K562 (cell line): ENCODE data around the gene MIEF1. TPM values are rescaled to one million over a fixed set of nuclear protein-coding genes. Genes with fewer than 3 reads are reported as not detected.

Source experiments
- BRCA1 ChIP-seq, 2 experiments: fragments of 450-650 bp in 1 of 2; sonication (generic) in 1 of 2; formaldehyde crosslinking in 1 of 2; IDR thresholded peaks; 2 replicates each; pipeline versions ENCODE4 v1.5.0 to v1.6.1; 2017 to 2020; ENCODE audit warnings: mild to moderate bottlenecking in 1 of 2, missing genetic modification reagents in 1 of 2
- CAMTA2 ChIP-seq: fragments of 250-450 bp; sonication (Bioruptor Pico); conservative IDR thresholded peaks from 2 replicates; pipeline ENCODE4 v1.5.1; 2022
- CREB1 ChIP-seq, 2 experiments: sonication (generic) in 1 of 2; formaldehyde crosslinking in 1 of 2; IDR thresholded peaks; 2 replicates each; pipeline versions ENCODE4 v1.6.1 to v1.8.0; 2012 to 2022; ENCODE audit warnings: inconsistent platforms in 1 of 2, mild to moderate bottlenecking in 1 of 2, missing genetic modification reagents in 1 of 2, moderate library complexity in 1 of 2
- DACH1 ChIP-seq: fragments of 450-650 bp; IDR thresholded peaks from 2 replicates; pipeline ENCODE4 v1.6.1; 2018; ENCODE audit not compliant: partially characterized antibody
- FOXA1 ChIP-seq: fragments of 450-650 bp; IDR thresholded peaks from 2 replicates; pipeline ENCODE4 v1.6.1; 2016; ENCODE audit warnings: mild to moderate bottlenecking, borderline replicate concordance
- FOXJ3 ChIP-seq: sonication (generic); formaldehyde crosslinking; IDR thresholded peaks from 2 replicates; pipeline ENCODE4 v1.4.0; 2020; ENCODE audit warnings: mild to moderate bottlenecking, missing genetic modification reagents
- FOXK2 ChIP-seq, 2 experiments: fragments of 450-650 bp; IDR thresholded peaks in 1 of 2; conservative IDR thresholded peaks in 1 of 2; 2 replicates each; pipeline ENCODE4 v1.6.1; 2016; ENCODE audit warnings: low read depth in 2 of 2, mild to moderate bottlenecking in 1 of 2
- MAFG ChIP-seq: fragments of 450-650 bp; conservative IDR thresholded peaks from 2 replicates; pipeline ENCODE4 v1.6.1; 2016; ENCODE audit warnings: missing genetic modification characterization, missing compliant biosample characterization
- NCOA1 ChIP-seq: fragments of 450-650 bp; IDR thresholded peaks from 2 replicates; pipeline ENCODE4 v1.6.1; 2016; ENCODE audit warnings: low read depth
- NEUROD1 ChIP-seq: fragments of 150-350 bp; IDR thresholded peaks from 2 replicates; pipeline ENCODE4 v1.6.1; 2014; ENCODE audit warnings: borderline replicate concordance, low read length, low read depth; ENCODE audit not compliant: partially characterized antibody
- NFRKB ChIP-seq: fragments of 450-650 bp; IDR thresholded peaks from 2 replicates; pipeline ENCODE4 v1.6.1; 2016; ENCODE audit warnings: low read depth
- NR1H2 ChIP-seq: sonication (generic); formaldehyde crosslinking; IDR thresholded peaks from 2 replicates; pipeline ENCODE4 v1.4.0; 2020; ENCODE audit warnings: mild to moderate bottlenecking, missing genetic modification reagents
- PCBP2 ChIP-seq: fragments of 200-400 bp; formaldehyde crosslinking; IDR thresholded peaks from 2 replicates; pipeline ENCODE4 v1.6.1; 2018; ENCODE audit warnings: low read length, low read depth, mild to moderate bottlenecking, moderate library complexity; ENCODE audit not compliant: poor library complexity, severe bottlenecking
- PHF20 ChIP-seq: fragments of 450-650 bp; IDR thresholded peaks from 2 replicates; pipeline ENCODE4 v1.6.1; 2018; ENCODE audit not compliant: partially characterized antibody
- POLR2B ChIP-seq: fragments of 450-650 bp; IDR thresholded peaks from 2 replicates; pipeline ENCODE4 v1.6.1; 2018; ENCODE audit warnings: low read depth; ENCODE audit not compliant: partially characterized antibody
- PTRF ChIP-seq: fragments of 450-650 bp; IDR thresholded peaks from 2 replicates; pipeline ENCODE4 v1.6.1; 2016; ENCODE audit warnings: mild to moderate bottlenecking, missing genetic modification characterization, missing compliant biosample characterization
- RBM25 ChIP-seq: fragments of 200-400 bp; formaldehyde crosslinking; IDR thresholded peaks from 2 replicates; pipeline ENCODE4 v1.6.1; 2018; ENCODE audit warnings: low read length, low read depth, moderate library complexity; ENCODE audit not compliant: severe bottlenecking
- RCOR1 ChIP-seq, 2 experiments: IDR thresholded peaks; 2 replicates each; pipeline ENCODE4 v1.6.1; 2012; ENCODE audit warnings: low read depth in 2 of 2, low read length in 2 of 2, borderline replicate concordance in 1 of 2, improper control_type of control experiment in 1 of 2
- TBP ChIP-seq: optimal IDR thresholded peaks from 2 replicates; pipeline ENCODE3; 2011; ENCODE audit warnings: low read depth, low read length, improper control_type of control experiment
- XRCC4 ChIP-seq: IDR thresholded peaks from one replicate; pipeline ENCODE4 v1.6.1; 2011; ENCODE audit not compliant: insufficient read depth, insufficient read length; ENCODE audit errors: extremely low read depth
- ZKSCAN1 ChIP-seq: fragments of 150-350 bp; IDR thresholded peaks from 2 replicates; pipeline ENCODE4 v1.6.1; 2016; ENCODE audit warnings: low read depth, low read length
- polyA plus RNA-seq, 8 experiments: library from polyadenylated mRNA; depleted of rRNA in 4 of 8; stranded (reverse) in 5 of 8; unstranded in 3 of 8; fragments of >200 nt; fragmentation: Nextera tagmentation in 2 of 8; fragmentation: Illumina TruSeq in 1 of 8; extraction: Ambion mirVana in 2 of 8; extraction: Trizol in 1 of 8; gene quantifications; 2 replicates each; pipeline versions ENCODE4 v1.2.1 to v1.2.3, GENCODE V29; 2011 to 2014; ENCODE audit warnings: inconsistent platforms in 1 of 8, missing spikeins in 1 of 8
- total RNA-seq, 7 experiments: library from RNA; depleted of rRNA in 6 of 7; stranded (reverse); fragments of >200 nt in 6 of 7; fragmentation: Illumina TruSeq in 2 of 7; extraction: Trizol in 2 of 7; gene quantifications; 2 replicates each; pipeline versions ENCODE4 v1.2.1 to v1.2.3, GENCODE V29; 2011 to 2021; ENCODE audit warnings: low replicate concordance in 1 of 7
- TF ChIP-seq, protein P1 (sequence below): sonication (generic); formaldehyde crosslinking; IDR thresholded peaks from 2 replicates; pipeline ENCODE4 v1.8.1; 2023; ENCODE audit warnings: mild to moderate bottlenecking, missing genetic modification reagents
- TF ChIP-seq, protein P2 (sequence below), 3 experiments: IDR thresholded peaks in 2 of 3; conservative IDR thresholded peaks in 1 of 3; 2 replicates each; pipeline ENCODE4 v1.5.1; 2011 to 2012; ENCODE audit warnings: low read length in 3 of 3, mild to moderate bottlenecking in 3 of 3, control low read depth in 2 of 3, improper control_type of control experiment in 1 of 3, inconsistent platforms in 1 of 3, low read depth in 1 of 3, mixed read lengths in 1 of 3, moderate library complexity in 1 of 3; ENCODE audit not compliant: insufficient read depth in 2 of 3
- TF ChIP-seq, protein P3 (sequence below): fragments of 250-450 bp; sonication (Bioruptor Pico); IDR thresholded peaks from 2 replicates; pipeline ENCODE4 v1.8.0; 2021; ENCODE audit warnings: moderate library complexity, mild to moderate bottlenecking, inconsistent platforms
- TF ChIP-seq, protein P4 (sequence below): fragments of 450-650 bp; formaldehyde crosslinking; IDR thresholded peaks from 2 replicates; pipeline ENCODE4 v1.4.0; 2020; ENCODE audit warnings: mild to moderate bottlenecking, moderate library complexity

Gene MIEF1
- total and polyA plus RNA-seq, 9 of the 15 experiments (the other 6 are each of a cell fraction or from before 2014, with no cell fraction given), result 10.9 to 51.8 (median 25.5) TPM

DNA sequence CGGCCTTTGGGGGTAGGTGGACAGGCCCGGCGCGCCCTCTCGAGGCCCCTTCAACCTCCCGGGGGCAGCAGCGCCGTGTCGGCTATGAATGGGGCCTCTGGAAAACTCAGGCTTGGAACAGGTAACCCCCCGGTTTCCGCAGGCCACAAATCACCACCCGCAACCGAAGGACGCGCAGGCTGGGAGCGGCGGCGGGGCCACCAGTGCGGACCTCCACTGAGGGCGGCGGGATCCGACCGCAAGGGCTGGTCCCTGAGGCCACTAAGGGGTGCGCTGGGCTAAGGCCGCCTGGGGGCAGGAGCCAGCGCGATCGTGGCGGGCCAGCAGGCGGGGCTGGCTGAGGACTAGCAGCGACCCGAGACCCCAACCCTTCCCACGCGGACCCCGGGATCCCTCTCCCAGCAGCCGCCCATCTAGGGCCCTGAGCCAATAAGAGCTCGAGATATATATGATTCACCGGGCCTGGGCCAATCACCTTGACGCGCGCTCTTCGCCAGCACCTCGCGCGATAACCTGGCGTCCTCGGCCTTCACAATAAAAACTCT, 17.7 kb downstream of the MIEF1 start (continued):
- no peak for TF ChIP-seq ZKSCAN1
- TF ChIP-seq PTRF (tag), result no peak
- no peak for TF ChIP-seq POLR2B
- no peak for TF ChIP-seq XRCC4
- TF ChIP-seq TBP, result no peak
- TF ChIP-seq PCBP2, result no peak
- TF ChIP-seq, protein P1, sequence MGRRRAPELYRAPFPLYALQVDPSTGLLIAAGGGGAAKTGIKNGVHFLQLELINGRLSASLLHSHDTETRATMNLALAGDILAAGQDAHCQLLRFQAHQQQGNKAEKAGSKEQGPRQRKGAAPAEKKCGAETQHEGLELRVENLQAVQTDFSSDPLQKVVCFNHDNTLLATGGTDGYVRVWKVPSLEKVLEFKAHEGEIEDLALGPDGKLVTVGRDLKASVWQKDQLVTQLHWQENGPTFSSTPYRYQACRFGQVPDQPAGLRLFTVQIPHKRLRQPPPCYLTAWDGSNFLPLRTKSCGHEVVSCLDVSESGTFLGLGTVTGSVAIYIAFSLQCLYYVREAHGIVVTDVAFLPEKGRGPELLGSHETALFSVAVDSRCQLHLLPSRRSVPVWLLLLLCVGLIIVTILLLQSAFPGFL, result no peak
- TF ChIP-seq PHF20, result peak; percentile 17
- TF ChIP-seq RCOR1 (IDR thresholded peaks at IDR 0.05; ENCODE audit: borderline replicate concordance in 1 of 2, low read depth in 2 of 2, low read length in 2 of 2), result no peak
- TF ChIP-seq RBM25, result peak; percentile 64
- no peak for TF ChIP-seq DACH1
- TF ChIP-seq NR1H2 (CRISPR knock-in tag), result no peak
- TF ChIP-seq BRCA1 (IDR thresholded peaks at IDR 0.05), result no peak
- TF ChIP-seq BRCA1 (CRISPR knock-in tag; IDR thresholded peaks at IDR 0.05), result no peak
- no peak for TF ChIP-seq NCOA1
- peak; percentile 63 for TF ChIP-seq NEUROD1
- no peak for TF ChIP-seq CREB1 (IDR thresholded peaks at IDR 0.05)
- no peak for TF ChIP-seq CREB1 (CRISPR knock-in tag; IDR thresholded peaks at IDR 0.05)
- no peak for TF ChIP-seq FOXA1
- no peak for TF ChIP-seq CAMTA2 (CRISPR knock-in tag)
- TF ChIP-seq FOXJ3 (CRISPR knock-in tag), result no peak
- no peak for TF ChIP-seq NFRKB
- TF ChIP-seq, protein P2, sequence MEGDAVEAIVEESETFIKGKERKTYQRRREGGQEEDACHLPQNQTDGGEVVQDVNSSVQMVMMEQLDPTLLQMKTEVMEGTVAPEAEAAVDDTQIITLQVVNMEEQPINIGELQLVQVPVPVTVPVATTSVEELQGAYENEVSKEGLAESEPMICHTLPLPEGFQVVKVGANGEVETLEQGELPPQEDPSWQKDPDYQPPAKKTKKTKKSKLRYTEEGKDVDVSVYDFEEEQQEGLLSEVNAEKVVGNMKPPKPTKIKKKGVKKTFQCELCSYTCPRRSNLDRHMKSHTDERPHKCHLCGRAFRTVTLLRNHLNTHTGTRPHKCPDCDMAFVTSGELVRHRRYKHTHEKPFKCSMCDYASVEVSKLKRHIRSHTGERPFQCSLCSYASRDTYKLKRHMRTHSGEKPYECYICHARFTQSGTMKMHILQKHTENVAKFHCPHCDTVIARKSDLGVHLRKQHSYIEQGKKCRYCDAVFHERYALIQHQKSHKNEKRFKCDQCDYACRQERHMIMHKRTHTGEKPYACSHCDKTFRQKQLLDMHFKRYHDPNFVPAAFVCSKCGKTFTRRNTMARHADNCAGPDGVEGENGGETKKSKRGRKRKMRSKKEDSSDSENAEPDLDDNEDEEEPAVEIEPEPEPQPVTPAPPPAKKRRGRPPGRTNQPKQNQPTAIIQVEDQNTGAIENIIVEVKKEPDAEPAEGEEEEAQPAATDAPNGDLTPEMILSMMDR (IDR thresholded peaks at IDR 0.05 in 2 of 3, conservative IDR thresholded peaks at IDR 0.05 in 1 of 3; ENCODE audit: insufficient read depth in 2 of 3, low read depth in 1 of 3, low read length in 3 of 3), result peak; percentile 39 to 55 (median 55); a peak in 5 of 6 replicates
- TF ChIP-seq FOXK2 (conservative IDR thresholded peaks at IDR 0.05 in 1 of 2, IDR thresholded peaks at IDR 0.05 in 1 of 2; ENCODE audit: low read depth in 2 of 2), result no peak
- TF ChIP-seq, protein P3, sequence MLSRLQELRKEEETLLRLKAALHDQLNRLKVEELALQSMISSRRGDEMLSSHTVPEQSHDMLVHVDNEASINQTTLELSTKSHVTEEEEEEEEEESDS (CRISPR knock-in tag), result no peak
- TF ChIP-seq MAFG (tag), result no peak
- TF ChIP-seq, protein P4, sequence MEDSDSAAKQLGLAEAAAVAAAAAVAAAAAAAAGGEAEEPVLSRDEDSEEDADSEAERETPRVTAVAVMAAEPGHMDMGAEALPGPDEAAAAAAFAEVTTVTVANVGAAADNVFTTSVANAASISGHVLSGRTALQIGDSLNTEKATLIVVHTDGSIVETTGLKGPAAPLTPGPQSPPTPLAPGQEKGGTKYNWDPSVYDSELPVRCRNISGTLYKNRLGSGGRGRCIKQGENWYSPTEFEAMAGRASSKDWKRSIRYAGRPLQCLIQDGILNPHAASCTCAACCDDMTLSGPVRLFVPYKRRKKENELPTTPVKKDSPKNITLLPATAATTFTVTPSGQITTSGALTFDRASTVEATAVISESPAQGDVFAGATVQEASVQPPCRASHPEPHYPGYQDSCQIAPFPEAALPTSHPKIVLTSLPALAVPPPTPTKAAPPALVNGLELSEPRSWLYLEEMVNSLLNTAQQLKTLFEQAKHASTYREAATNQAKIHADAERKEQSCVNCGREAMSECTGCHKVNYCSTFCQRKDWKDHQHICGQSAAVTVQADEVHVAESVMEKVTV (CRISPR knock-in tag), result no peak
